Inflammatory macrophage (primary cell): Measurements from ENCODE around the gene FUT7.
"Not testable (repeated sequence)": the region's sequence is repeated elsewhere in the genome, so short reads cannot be mapped to it uniquely, and the experiment has no call there.

Experiments
- DNase-seq, 2 donors: peaks; one replicate each; pipeline ENCODE4 v3.0.0-alpha.2; 2020 to 2022

The FUT7 gene

GRCh38 chr9:137066096-137066861 is 34.4 kb upstream of the FUT7 start:
- DNase-seq: no peak

- no peak for DNase-seq
These were observed 33.6 kb upstream of the FUT7 start for GRCh38 chr9:137065336-137065967.

GRCh38 chr9:137064880-137065164 is 32.9 kb upstream of the FUT7 start:
- no peak for DNase-seq

- peak; percentile 67 to 70 for DNase-seq
These were observed 32.4 kb upstream of the FUT7 start for GRCh38 chr9:137064027-137064879.

GRCh38 chr9:137063311-137064026 is 31.6 kb upstream of the FUT7 start:
- no peak for DNase-seq

GRCh38 chr9:137062798-137063197 is 30.9 kb upstream of the FUT7 start:
- DNase-seq: not testable (repeated sequence)

GRCh38 chr9:137062384-137062783 is 30.5 kb upstream of the FUT7 start:
- DNase-seq: no peak

- no peak for DNase-seq
These were observed 26.8 kb upstream of the FUT7 start for GRCh38 chr9:137058521-137059234.

- no peak for DNase-seq
These were observed 25.7 kb upstream of the FUT7 start for GRCh38 chr9:137057545-137057944.

- no peak for DNase-seq
These were observed 25.0 kb upstream of the FUT7 start for GRCh38 chr9:137056739-137057415.

- DNase-seq: no peak
These were observed 23.8 kb upstream of the FUT7 start for GRCh38 chr9:137055385-137056364.

- no peak for DNase-seq
These were observed 23.1 kb upstream of the FUT7 start for GRCh38 chr9:137054932-137055384.

GRCh38 chr9:137053944-137054931 is 22.4 kb upstream of the FUT7 start, which contains the start of gene ENTPD2:
TSS of gene ENTPD2 (minus strand) at chr9:137054061. CDS start at chr9:137053997, 64 bp downstream.
- no peak for DNase-seq

- DNase-seq: no peak
These were observed 21.4 kb upstream of the FUT7 start for GRCh38 chr9:137052998-137053943.

- DNase-seq: no peak
These were observed 20.4 kb upstream of the FUT7 start for GRCh38 chr9:137052293-137052692.

- no peak for DNase-seq
These were observed 19.3 kb upstream of the FUT7 start for GRCh38 chr9:137051145-137051724.

GRCh38 chr9:137050570-137050969 is 18.7 kb upstream of the FUT7 start:
- no peak for DNase-seq
